Activated CD4-positive, alpha-beta T cell treated with anti-CD3 and anti-CD28 coated beads for 24 hours (primary cell): ENCODE data around the gene TMEM170A.
"Not testable (repeated sequence)": the region's sequence is repeated elsewhere in the genome, so short reads cannot be mapped to it uniquely, and the experiment has no call there.

ENCODE experiments used
- DNase-seq, 2 donors: peaks; one replicate each; pipeline ENCODE4 v3.0.0-alpha.2; 2020; ENCODE audit warnings: low read depth in 2 of 2

The TMEM170A gene

DNA sequence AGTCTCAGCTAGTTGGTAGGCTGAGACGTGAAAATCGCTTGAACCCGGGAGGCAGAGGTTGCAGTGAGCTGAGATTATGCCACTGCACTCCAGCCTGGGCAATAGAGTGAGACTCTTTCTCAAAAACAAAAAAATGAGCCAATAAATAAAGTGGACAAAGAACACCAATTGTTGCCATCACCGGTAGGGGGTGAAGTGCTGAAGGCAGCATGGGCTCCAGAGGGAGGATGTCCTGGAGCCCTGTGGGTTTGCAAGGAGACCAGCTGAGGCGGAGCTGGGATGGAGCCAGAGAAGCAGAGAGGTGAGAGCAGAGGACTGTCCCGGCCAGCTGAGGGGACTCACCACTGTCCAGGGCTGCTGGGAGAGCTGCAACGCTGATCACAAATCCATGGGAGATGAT, 17.0 kb upstream of the TMEM170A start:
- DNase-seq: no peak

DNA sequence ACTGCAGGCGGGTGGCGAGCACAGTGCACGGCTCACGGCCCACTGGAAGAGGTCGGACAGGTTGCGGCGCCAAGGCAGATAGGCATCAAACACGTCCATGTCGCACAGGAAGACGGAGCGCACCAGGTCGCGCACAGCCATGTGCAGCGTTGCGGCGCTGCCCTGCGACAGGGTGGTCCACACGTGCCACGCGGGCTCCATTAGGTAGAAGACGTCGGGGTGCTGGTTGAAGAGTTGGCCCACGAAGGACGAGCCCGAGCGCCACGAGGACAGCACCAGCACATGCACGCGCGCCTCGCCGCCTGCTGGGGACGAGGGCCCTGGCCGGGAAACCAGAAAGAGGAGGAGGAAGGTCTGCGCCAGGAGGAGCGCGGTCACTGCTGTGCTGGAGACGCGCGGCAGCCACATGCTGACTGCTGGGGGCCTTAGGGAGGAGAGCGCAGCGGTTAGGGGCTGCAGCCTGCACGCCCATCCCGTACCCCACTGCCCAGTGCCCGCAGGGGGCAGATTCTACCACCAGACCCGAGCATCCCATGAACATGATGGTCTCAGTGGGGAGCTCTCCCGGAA, 15.0 kb upstream of the TMEM170A start:
- no peak for DNase-seq

DNA sequence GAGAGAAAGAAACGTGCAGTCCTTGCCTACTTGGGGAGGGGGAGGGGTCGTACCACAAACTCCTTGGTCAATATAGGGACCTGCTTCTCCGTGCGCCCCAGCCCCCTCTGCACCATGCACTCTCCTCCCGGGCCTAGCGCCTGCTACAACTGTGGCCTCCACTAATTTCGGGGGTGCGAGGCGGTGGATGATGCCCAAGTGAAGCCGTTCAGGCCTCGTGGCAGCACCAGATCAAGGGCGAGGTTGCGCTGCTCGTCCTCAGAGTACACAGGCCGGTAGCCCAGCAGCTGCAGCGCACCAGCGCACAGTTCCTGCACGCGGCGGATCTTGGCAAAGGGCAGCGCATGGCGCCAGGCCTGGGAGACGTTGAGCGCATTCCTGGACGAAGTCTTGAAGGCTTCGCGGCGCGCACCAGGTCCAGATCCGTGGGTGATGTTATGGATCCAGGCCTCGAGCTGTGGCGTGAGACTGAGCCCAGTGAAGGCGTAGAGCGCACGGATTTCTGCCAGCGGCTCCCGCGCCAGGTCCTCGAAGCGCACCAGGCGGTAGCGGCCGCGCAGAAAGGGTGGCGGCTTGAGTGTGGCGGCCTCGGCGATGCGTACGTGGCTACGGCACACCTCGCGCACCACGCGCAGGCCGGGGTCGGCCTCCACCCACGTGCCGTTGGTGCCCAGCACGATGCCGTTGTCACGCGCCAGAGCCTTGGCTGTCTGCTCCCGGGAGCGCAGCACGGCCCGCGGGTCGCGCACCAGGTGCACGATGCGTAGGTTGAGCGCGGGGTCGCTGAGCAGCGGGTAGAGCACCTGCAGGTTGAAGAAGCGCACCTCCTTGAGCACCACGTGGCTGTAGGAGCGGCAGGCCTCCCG, 14.2 kb upstream of the TMEM170A start:
- DNase-seq: no peak

DNA sequence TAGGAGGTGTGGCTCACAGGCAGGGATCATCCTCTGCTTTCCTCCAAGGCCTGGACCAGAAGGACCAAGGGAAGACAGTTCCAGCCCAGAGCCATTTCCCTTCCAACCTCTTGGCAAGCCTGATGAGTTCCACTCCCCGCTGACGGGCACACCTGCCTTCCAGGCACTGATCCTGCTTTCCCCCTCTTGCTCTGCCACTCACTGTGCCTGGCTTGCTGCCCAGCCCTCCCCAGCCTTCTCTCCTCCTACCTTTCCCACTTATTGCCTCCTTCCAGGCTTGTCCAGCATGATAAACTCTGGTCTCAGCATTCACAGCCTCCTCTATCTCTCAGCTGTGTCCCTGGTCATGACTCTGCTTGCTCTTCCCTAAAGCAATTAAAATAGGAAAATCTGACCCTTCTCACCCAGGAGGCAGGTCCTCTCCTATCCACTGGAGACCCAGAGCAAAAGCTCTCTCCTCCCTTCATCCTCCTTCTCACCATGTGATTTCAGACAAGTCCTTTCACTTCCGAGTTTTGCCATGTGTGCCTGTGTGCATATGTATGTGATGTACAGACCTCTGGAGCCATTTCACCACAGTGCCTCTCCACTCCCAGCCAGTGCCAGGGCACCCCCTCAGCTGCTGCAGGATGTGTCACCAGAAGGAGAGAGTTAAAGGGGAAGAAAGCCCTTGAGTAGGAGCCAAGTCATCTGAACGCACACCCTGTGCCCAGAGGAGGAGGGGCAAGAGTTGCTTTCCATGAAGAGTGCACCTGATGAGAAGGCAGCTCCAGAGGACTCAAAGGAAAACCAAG, 13.4 kb upstream of the TMEM170A start:
- DNase-seq: no peak

DNA sequence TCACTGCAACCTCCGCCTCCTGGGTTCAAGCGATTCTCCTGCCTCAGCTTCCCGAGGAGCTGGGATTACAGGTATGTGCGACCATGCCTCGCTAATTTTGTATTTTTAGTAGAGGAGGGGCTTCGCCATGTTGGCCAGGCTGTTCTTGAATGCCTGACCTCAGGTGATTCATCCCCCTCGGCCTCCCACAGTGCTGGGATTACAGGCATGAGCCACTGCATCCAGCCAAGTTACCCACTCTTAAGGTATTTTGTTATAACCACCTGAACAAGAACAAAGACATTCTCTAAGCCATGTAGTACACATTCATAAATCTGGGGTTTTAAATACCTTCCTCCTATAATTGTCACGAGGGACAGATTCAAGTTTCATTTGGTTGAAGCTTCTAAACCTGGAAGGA, 12.3 kb upstream of the TMEM170A start:
- DNase-seq: no peak

DNA sequence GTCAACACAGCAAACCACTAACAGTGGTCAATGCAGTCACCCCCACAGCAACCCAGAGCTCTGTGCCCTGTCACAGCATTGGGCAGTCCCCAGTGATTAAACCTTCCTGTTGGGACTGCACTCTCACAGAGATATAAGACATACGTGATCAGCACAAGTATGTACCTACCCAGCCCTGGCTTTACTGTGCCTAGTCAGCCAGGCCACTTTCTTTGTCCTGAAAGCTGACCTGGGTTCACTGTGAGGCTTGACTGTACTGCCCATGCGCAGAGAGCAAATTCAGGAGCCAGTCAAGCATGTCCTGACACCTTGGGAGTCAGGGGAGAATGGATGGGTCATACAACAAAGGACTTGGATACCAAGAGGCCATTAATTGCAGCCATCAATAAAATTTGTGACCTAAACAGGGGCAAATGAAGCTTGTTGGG, 10.9 kb upstream of the TMEM170A start:
- no peak for DNase-seq

DNA sequence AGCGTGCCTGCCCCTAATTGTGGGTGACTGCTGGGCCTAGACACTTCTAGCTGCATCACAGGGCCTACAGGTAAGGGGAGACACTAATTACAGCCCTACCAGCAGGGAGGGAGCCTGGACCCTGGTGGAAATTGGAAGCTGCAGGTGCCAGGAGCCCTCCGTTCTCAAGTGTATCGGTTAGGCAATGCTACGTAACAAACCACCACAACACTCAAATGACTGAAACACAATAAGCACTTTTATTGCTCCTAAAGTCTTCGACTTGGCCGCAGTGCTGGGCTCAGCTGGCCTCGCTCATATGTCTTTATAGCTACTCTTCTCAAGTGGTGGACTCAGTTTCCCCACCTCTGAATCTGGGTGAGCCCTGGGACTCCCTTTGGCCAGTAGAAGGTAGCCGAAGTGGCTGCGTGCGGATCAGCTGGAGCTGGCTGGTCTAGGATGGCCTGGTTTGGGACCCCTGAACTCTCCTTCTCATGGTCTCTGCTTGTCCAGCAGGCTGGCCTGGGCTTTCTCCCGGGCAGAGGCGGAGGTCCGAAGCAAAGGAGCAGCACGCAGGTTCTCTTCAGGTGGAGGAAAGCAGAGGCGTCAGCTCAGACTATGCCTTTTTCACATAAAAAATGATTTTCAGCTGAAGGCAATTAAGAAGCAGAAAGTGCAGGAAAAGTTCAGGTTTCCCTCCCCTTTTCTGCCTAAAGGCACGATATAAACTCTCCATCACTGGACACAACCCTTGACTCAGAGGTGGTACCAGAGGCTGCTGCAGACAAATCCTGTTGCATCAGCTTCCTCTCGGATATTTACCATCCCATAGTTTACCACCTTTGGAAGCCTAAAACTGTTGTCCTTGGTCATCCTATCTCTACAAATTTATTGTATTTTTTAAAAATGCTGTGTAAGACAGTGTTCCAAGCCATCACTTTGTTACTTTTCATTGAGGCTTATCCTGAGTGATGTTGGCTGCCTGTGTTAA, 8.7 kb upstream of the TMEM170A start:
- DNase-seq: no peak

DNA sequence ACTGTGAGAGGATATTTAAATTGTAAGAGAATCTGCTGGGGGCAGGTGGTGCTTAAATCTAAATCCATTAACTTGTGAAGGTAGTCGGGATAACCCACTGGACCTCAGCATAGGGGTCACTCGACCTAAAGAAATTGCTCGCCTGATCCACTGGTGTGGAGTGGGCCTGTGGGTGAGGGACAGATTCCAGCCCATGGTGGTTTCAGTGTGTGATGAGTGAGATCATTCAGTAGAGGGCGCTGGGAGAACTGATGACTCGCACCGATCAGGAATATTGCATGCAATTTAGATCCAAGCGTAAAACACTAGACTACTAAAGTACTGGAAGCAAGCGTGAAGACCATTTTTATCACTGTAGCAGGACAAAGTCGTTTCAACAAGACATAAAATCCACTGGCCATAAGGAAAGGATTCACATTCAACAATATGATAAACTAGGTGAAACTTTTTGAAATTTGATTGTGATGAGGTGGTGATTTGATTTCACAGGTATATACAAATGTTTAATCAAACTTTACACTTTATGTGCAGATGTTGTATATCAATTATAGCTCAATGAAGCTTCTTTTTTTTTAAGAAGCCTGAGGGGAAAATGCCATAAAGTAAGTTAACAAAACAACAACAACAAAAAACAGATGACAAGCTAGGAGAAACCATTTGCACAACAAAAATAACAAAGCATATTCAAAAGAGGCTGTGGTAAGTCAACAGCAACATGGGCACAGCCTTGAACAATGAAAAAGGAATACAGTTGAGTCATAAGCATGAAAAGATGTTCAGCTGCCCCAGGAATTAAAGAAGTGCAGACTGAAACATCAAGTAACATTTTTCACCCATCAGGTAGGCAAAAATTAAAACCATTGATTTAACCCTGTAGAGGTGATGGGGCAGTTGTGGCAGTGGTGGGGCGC, 7.5 kb upstream of the TMEM170A start:
- peak in 1 of 2 donors; percentile 20 for DNase-seq

DNA sequence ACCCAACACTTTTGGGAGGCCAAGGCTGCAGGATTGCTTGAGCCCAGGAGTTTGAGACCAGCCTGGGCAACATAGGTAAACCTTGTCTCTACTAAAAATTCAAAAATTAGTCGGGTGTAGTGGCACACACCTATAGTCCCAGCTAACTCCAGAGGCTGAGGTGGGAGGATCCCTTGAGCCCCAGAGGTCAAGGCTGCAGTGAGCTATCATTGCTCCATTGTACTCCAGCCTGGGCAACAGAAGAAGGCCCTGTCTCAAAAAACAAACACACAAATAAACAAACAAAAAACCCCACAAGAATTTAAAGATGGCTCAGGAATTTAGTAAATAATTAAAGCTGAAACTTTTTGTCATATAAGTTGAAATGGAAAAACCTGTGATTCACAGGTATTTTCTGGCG, 2.3 kb upstream of the TMEM170A start:
- no peak for DNase-seq

DNA sequence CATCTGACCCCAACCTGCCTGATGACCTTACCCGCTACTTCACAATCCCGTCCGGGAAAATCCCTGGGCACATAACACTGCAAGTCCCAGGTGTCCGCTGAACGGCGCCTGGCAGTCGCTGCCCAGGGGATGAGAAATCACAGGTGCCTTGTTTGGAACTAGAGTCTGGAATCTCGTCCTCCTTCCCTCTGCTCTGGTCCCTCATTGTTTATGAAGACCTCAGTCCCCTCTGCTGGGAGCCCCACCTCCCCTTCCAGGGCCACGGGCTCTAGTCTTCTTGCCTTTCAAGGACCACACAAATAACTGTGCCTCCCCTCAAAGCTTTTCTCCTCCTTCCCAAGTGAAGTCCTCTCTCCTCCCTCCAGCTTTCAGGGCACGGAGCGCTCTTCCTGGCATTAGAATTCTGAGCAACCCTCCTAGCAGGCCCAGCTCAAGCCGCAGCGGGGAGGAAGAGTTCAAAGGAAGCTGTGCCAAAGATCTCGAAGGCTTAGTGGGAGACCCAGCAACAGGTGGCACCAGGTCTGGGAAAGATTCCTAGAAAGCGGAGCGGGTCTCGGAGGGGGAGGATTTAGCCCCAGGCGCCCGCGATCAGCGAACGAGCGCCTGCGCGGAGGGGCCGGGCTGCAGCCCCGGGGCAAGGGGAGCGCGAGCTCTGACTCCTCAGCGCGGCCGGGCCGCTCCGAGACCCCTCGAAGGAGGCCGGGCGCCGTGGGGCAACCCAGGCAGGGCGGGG, 934 bp downstream of the TMEM170A start:
- DNase-seq: peak; percentile 4 to 11

DNA sequence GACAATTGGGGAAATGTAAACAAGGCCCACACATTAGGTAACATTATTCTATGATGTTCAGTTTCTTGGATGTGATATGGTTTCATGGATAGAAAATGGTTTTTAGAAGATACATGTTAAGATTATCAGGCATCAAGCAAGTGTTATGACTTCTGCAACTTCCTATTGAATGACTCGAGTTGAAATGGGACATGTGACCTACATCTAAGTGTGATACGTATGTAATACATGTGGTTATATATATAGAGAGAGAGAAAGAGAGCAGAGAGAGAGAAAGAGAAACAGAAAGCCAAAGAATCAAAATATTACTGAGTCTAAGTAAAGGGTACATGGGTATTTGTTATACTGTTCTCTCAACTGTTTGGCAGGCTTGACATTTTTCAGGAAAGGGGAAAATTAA, 1.7 kb downstream of the TMEM170A start:
- no peak for DNase-seq

DNA sequence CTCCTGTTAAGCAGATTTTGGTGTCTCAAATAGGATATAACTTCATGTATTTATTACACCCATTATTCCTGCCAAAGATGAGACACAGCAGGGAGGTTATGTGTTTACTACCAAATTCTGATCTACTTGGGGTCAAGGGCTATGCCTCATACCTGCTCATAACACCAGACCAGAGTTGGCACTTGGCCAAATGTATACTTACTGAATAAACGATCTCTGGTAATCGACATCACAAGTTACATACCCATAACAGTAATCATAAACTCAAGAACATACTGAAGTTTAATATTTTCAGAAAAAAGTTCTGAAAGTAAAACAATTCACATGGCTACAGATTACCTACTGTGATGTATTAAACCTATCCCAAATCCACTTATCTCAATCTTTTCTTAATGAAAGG, 2.9 kb downstream of the TMEM170A start:
- no peak for DNase-seq

DNA sequence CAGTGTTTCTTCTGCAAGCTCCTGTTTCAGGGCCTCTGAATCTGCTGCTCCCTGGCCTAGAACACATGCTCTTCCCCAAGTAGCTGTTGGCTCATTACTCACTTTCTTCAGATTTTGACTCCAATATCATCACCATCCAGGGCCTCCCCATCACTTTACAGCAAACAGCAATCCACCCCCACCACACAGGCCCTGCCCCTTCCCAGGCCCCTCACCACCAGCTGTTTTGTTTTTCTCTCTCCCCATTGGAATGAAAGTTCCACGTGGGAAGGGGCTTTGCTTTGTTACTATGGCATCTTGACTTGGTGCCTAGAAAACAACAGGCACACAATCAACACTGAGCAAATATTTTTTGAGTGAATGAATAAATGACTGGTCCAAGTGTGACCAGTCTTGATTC, 4.0 kb downstream of the TMEM170A start:
- DNase-seq: no peak

DNA sequence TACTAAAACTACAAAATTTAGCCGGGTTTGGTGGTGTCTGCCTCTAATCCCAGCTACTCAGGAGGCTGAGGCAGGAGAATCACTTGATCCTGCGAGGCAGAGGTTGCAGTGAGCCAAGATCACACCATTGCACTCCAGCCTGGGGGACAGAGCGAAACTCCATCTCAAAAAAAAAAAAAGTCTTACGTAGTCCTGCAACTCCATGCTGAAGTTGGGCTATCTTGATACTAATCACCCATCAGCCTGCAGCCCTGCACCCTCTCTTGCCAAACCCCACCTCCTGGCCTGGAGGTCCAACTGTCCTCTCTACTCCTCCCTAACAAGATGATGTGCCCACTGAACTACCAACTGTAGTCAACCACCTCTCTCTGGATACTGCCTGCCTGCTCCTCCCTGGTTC, 4.8 kb downstream of the TMEM170A start:
- no peak for DNase-seq

DNA sequence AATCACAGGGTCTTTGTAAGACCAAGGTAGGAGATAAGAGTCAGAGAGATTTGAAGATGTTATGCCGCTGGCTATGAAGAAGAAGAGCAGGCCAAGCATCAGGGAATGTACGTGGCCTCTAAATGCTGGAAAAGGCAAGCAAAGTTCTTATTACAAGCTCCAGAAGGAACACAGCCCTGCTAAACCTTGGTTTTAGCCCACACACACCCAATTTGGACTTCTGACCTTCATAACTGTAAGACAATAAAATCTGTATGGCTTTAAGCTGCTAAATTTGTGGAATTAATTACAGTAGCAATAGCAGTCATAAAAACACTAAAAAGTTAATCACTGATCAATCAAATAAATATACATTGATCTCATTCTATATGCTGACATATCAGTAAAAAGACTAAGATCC, 6.0 kb downstream of the TMEM170A start:
- no peak for DNase-seq

DNA sequence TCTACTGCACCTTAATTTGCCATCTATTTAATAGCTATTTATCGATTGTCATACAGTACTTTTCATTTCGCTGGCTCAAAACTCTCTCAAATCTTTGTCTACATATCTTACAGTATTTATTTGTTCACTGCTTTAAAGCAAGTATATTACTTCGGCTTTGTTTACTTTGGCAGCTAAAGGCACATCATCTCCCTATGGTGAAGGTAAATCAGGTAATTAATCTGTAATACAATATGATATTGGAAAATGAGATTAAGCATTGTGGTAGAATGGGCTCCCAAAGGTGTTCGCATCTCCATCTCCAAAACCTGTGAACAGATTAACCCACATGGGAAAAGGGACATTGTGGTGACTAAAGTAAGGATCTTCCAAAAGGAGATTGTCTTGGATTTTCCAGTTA, 6.5 kb downstream of the TMEM170A start:
- DNase-seq: no peak

DNA sequence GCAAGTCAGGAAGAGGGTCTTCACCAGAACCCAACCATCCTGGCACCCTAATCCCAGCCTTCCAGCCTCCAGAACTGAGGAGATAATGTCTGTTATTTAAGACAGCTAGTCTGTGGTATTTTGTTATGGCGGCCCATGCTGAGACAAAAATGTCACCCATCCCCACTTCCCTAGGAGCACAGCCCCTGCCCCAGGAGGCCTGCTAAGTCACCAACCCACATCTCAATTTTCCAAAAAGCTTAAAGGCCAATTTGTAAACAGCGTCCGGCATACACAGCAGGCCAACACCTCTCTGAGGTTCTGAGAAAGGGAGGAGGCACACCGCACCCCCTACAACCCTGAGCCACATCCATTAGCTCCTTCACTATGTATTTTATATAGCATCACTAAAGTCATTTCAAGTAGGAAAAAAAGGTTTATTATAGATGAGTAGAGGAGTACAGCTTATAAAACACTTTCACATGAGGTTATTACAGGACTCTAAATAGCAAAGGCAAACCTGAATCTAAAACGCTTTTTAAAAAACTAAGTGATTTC, 6.9 kb downstream of the TMEM170A start:
- DNase-seq: no peak

DNA sequence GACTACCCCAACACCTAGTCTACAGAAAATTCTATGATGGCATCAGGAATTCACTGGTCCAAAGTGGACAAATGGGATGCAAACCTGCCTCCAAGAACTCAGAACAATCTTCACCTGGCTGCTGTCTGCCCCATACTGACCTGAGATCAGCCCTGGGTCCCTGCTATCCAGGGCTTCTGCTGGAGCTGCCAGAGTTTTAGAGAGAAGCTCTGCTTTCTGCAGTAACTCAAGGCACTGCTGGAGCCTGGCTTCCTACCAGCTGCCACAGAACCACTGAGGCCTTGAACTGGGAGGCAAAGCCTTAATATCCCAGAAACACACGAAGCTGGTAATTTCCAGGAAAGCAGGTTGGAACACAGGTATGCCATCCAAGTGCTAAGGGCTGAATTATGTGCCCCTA, 7.5 kb downstream of the TMEM170A start:
- no peak for DNase-seq

DNA sequence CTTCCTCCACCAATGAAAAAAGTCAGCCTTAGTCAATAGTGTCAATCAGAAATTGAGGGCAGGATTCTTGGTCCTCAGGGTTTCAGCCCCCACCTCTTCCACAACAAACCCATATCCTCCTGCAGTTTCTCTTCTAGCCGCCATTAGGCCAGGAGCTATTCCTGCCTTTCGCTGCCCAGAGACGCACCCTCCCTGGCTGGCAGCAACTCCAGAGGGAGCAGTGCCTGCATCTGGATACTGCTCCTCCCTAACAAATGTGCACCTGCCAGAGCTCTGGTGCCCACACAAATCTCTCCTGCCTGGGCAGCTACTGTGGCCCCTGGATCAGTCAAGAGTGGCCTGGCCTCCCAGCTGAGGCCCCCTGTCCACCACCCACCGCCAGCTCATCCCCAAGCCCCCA, 8.0 kb downstream of the TMEM170A start:
- not testable (repeated sequence) for DNase-seq

DNA sequence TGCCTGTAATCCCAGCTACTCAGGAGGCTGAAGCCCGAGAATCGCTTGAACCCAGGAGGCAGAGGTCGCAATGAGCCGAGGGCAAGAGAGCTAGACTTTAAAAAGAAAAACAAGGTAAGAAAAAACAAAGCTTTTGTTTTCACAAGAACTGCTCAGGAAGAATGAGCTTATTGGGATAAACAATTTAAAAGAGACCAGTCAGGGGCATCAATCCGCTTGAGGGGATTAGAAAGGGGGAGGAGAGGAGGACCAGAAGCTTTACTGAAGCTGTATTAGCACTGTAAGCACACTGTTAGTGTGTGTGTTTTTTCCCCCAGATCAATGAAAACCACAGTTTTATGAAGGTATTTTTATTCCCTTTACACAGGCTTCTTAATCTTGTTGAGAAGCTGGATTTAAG, 8.8 kb downstream of the TMEM170A start:
- DNase-seq: no peak
